H9 (cell line): Measurements from ENCODE around the gene THAP3. TPM values are rescaled to one million over a fixed set of nuclear protein-coding genes. Genes with fewer than 3 reads are reported as not detected.

Source experiments
- DNase-seq: peaks from one replicate; pipeline ENCODE4 v3.0.0-alpha.2; 2017
- H2AFZ ChIP-seq: one replicate; pipeline ENCODE4 v1.6.1; 2013; ENCODE audit warnings: mild to moderate bottlenecking, low read length, control low read depth, moderate library complexity
- H2AK5ac ChIP-seq: 2 replicates; pipeline ENCODE4 v1.6.1; 2013; ENCODE audit warnings: low read length, control low read depth, mixed read lengths; ENCODE audit not compliant: insufficient read length
- H2BK120ac ChIP-seq: one replicate; pipeline ENCODE4 v1.6.1; 2013; ENCODE audit warnings: low read depth, mild to moderate bottlenecking, low read length, control low read depth, inconsistent platforms; ENCODE audit not compliant: poor library complexity, severe bottlenecking
- H2BK12ac ChIP-seq: 2 replicates; pipeline ENCODE4 v1.6.1; 2013; ENCODE audit warnings: low read length, control low read depth, mixed read lengths, low read depth; ENCODE audit not compliant: insufficient read length
- H2BK15ac ChIP-seq: 2 replicates; pipeline ENCODE4 v1.6.1; 2013; ENCODE audit warnings: low read depth, low read length, control low read depth
- H2BK20ac ChIP-seq: one replicate; pipeline ENCODE4 v1.6.1; 2013; ENCODE audit warnings: low read depth, mild to moderate bottlenecking, low read length, control low read depth, inconsistent platforms; ENCODE audit not compliant: poor library complexity, severe bottlenecking
- H2BK5ac ChIP-seq: 2 replicates; pipeline ENCODE4 v1.6.1; 2013; ENCODE audit warnings: low read length, control low read depth, mixed read lengths; ENCODE audit not compliant: insufficient read length
- H3K14ac ChIP-seq: 2 replicates; pipeline ENCODE4 v1.6.1; 2013; ENCODE audit warnings: low read length, control low read depth; ENCODE audit not compliant: insufficient read depth
- H3K18ac ChIP-seq: 2 replicates; pipeline ENCODE4 v1.6.1; 2013; ENCODE audit warnings: low read depth, mild to moderate bottlenecking, mixed read lengths, low read length, control low read depth; ENCODE audit not compliant: insufficient read length
- H3K23ac ChIP-seq: 2 replicates; pipeline ENCODE4 v1.6.1; 2013; ENCODE audit warnings: low read length, control low read depth, mixed read lengths, low read depth; ENCODE audit not compliant: insufficient read length
- H3K23me2 ChIP-seq: 2 replicates; pipeline ENCODE4 v1.6.1; 2013; ENCODE audit warnings: low read depth, mild to moderate bottlenecking, mixed read lengths, low read length, control low read depth; ENCODE audit not compliant: insufficient read length, poor library complexity, severe bottlenecking
- H3K27ac ChIP-seq: 2 replicates; pipeline ENCODE4 v1.5.1; 2013; ENCODE audit warnings: low read length, control low read depth, mixed read lengths, low read depth; ENCODE audit not compliant: insufficient read length
- H3K27me3 ChIP-seq: 2 replicates; pipeline ENCODE4 v1.6.1; 2013; ENCODE audit warnings: low read length, control low read depth, inconsistent platforms; ENCODE audit not compliant: insufficient read depth
- H3K4ac ChIP-seq: 2 replicates; pipeline ENCODE4 v1.6.1; 2013; ENCODE audit warnings: low read depth, mild to moderate bottlenecking, control low read depth, inconsistent platforms, low read length, moderate library complexity
- H3K4me1 ChIP-seq: 2 replicates; pipeline ENCODE4 v1.6.1; 2013; ENCODE audit warnings: low read length, control low read depth, inconsistent platforms; ENCODE audit not compliant: insufficient read depth
- H3K4me2 ChIP-seq: 2 replicates; pipeline ENCODE4 v1.6.1; 2013; ENCODE audit warnings: low read length, control low read depth, mixed read lengths; ENCODE audit not compliant: insufficient read length, insufficient read depth
- H3K56ac ChIP-seq: 2 replicates; pipeline ENCODE4 v1.6.1; 2013; ENCODE audit warnings: low read depth, mild to moderate bottlenecking, mixed read lengths, low read length, control low read depth; ENCODE audit not compliant: insufficient read length
- H3K79me1 ChIP-seq: 2 replicates; pipeline ENCODE4 v1.6.1; 2013; ENCODE audit warnings: low read depth, mild to moderate bottlenecking, moderate library complexity, low read length, control low read depth, inconsistent platforms; ENCODE audit not compliant: insufficient read depth, poor library complexity, severe bottlenecking
- H3K79me2 ChIP-seq: 2 replicates; pipeline ENCODE4 v1.6.1; 2013; ENCODE audit warnings: low read length, control low read depth, inconsistent platforms; ENCODE audit not compliant: insufficient read depth
- H3K9ac ChIP-seq: 2 replicates; pipeline ENCODE4 v1.6.1; 2013; ENCODE audit warnings: low read length, control low read depth, mixed read lengths; ENCODE audit not compliant: insufficient read length; ENCODE audit errors: extremely low read depth
- H3K9me3 ChIP-seq: one replicate; pipeline ENCODE4 v1.6.1; 2013; ENCODE audit warnings: low read depth, low read length, inconsistent platforms; ENCODE audit not compliant: control insufficient read depth
- H3T11ph ChIP-seq: one replicate; pipeline ENCODE4 v1.6.1; 2013; ENCODE audit warnings: mild to moderate bottlenecking, low read length, control low read depth, inconsistent platforms
- H4K20me1 ChIP-seq: one replicate; pipeline ENCODE4 v1.6.1; 2013; ENCODE audit not compliant: control insufficient read depth, insufficient read length, insufficient read depth
- H4K5ac ChIP-seq: 2 replicates; pipeline ENCODE4 v1.6.1; 2013; ENCODE audit warnings: low read depth, mild to moderate bottlenecking, mixed read lengths, low read length, control low read depth; ENCODE audit not compliant: insufficient read length
- H4K8ac ChIP-seq: replicated peaks from 2 replicates; pipeline ENCODE4 v1.6.1; 2013; ENCODE audit warnings: low read length, control low read depth, mixed read lengths, low read depth; ENCODE audit not compliant: insufficient read length
- H4K91ac ChIP-seq: 2 replicates; pipeline ENCODE4 v1.6.1; 2013; ENCODE audit warnings: low read depth, mild to moderate bottlenecking, moderate library complexity, mixed read lengths, low read length, control low read depth; ENCODE audit not compliant: insufficient read length
- H3K27ac Mint-ChIP-seq, 3 experiments: 2 replicates in 2 of 3; 3 replicates in 1 of 3; pipeline ENCODE4 v1.8.0; 2020 to 2021; ENCODE audit warnings: mixed read lengths in 3 of 3, mild to moderate bottlenecking in 1 of 3, moderate library complexity in 1 of 3
- H3K27me3 Mint-ChIP-seq: 2 replicates; pipeline ENCODE4 v1.8.0; 2021; ENCODE audit warnings: low read depth, mild to moderate bottlenecking, moderate library complexity, mixed read lengths
- H3K36me3 Mint-ChIP-seq, 3 experiments: 2 replicates in 2 of 3; 3 replicates in 1 of 3; pipeline ENCODE4 v1.8.0; 2020 to 2021; ENCODE audit warnings: low read depth in 3 of 3, mixed read lengths in 3 of 3; ENCODE audit not compliant: insufficient read depth in 1 of 3
- H3K4me1 Mint-ChIP-seq, 2 experiments: 2 replicates each; pipeline ENCODE4 v1.8.0; 2020; ENCODE audit warnings: mixed read lengths in 2 of 2
- H3K4me3 Mint-ChIP-seq, 2 experiments: 2 replicates in 1 of 2; 3 replicates in 1 of 2; pipeline ENCODE4 v1.8.0; 2020 to 2021; ENCODE audit warnings: mild to moderate bottlenecking in 2 of 2, mixed read lengths in 2 of 2, moderate library complexity in 1 of 2
- H3K9me3 Mint-ChIP-seq, 2 experiments: 2 replicates in 1 of 2; 3 replicates in 1 of 2; pipeline ENCODE4 v1.8.0; 2020; ENCODE audit warnings: mild to moderate bottlenecking in 2 of 2, mixed read lengths in 2 of 2, moderate library complexity in 1 of 2
- CTCF ChIP-seq: fragments of 200-600 bp; sonication (generic); conservative IDR thresholded peaks from 3 replicates; pipeline ENCODE4 v1.8.0; 2021; ENCODE audit warnings: antibody characterized with exemption, mild to moderate bottlenecking
- WGBS: extraction: QIAGEN DNeasy Blood & Tissue Kit; methylation state at CpG from one replicate; pipeline ENCODE4 v1.1.7; 2013; ENCODE audit warnings: missing lambda C conversion rate, low lambda C conversion rate, mixed read lengths; ENCODE audit not compliant: insufficient read length; ENCODE audit errors: extremely low coverage; 5-methylcytosine and 5-hydroxymethylcytosine counted together
- total RNA-seq: library from RNA; stranded (reverse); gene quantifications from 2 replicates; pipeline ENCODE4 v1.2.1, GENCODE V29; 2021

THAP3 gene
- total RNA-seq, 1 experiment from 2014 or later, result 15.3 TPM

GRCh38 chr1:6593810-6594209, 30.9 kb upstream of the THAP3 start:
- H4K20me1 ChIP-seq, result no peaks in the 10 kb centered on the region
- H3K4ac ChIP-seq, result no peak overlapping the region
- no peaks in the 10 kb centered on the region for H3K4me1 ChIP-seq
- no peak overlapping the region for H2BK20ac ChIP-seq
- no peak overlapping the region for H2BK120ac ChIP-seq
- H3K4me2 ChIP-seq, result no peak overlapping the region
- H2BK15ac ChIP-seq, result no peak overlapping the region
- no peak overlapping the region for H3K27ac ChIP-seq
- TF ChIP-seq CTCF, result no peak
- Mint-ChIP-seq H3K4me3 (no peak overlapping the region), H3K36me3 (peaks cover 23 to 77% (median 59%) of the 10 kb centered on the region in 3 experiments; a peak in 6 of 7 replicates), H3K27ac (no peak overlapping the region), H3K27me3 (no peaks in the 10 kb centered on the region), H3K9me3 (no peaks in the 10 kb centered on the region), H3K4me1 (0 out of 4 replicates have a peak, but pooled peaks cover 0 to 2% of the 10 kb centered on the region in 2 experiments)
- no peaks in the 10 kb centered on the region; the same call in 1 of the 2 replicates for H3K79me2 ChIP-seq
- no peak overlapping the region for H3K56ac ChIP-seq
- H4K91ac ChIP-seq, result no peak overlapping the region
- no peaks in the 10 kb centered on the region for H3K23me2 ChIP-seq
- H4K8ac ChIP-seq, result no peak overlapping the region
- H2AFZ ChIP-seq, result no peak overlapping the region
- H2BK12ac ChIP-seq, result no peak overlapping the region
- no peaks in the 10 kb centered on the region for H3K79me1 ChIP-seq
- no peak overlapping the region for H3K14ac ChIP-seq
- H4K5ac ChIP-seq, result no peak overlapping the region
- H3T11ph ChIP-seq, result no peak overlapping the region
- H3K9me3 ChIP-seq, result no peaks in the 10 kb centered on the region
- no peak overlapping the region for H2AK5ac ChIP-seq
- no peak overlapping the region for H3K23ac ChIP-seq
- no peak overlapping the region for H2BK5ac ChIP-seq
- H3K18ac ChIP-seq, result no peak overlapping the region
- no CpG with 5 or more reads among the region's 15 CpGs for WGBS
- no peak overlapping the region for H3K9ac ChIP-seq
- no peak for DNase-seq
- no peaks in the 10 kb centered on the region for H3K27me3 ChIP-seq
